K562 (cell line): ENCODE results near the gene DRG1. TPM values are rescaled to one million over a fixed set of nuclear protein-coding genes. Genes with fewer than 3 reads are reported as not detected.

Source experiments
- DDX20 ChIP-seq: fragments of 450-650 bp; IDR thresholded peaks from 2 replicates; pipeline ENCODE4 v1.6.1; 2016; ENCODE audit warnings: missing genetic modification characterization, low read depth, mild to moderate bottlenecking, missing compliant biosample characterization, moderate library complexity
- HEY1 ChIP-seq: fragments of 250-450 bp; sonication (Bioruptor Pico); IDR thresholded peaks from 2 replicates; pipeline ENCODE4 v1.5.0; 2020; ENCODE audit warnings: mild to moderate bottlenecking, moderate library complexity, borderline replicate concordance
- HINFP ChIP-seq: fragments of 450-650 bp; conservative IDR thresholded peaks from 2 replicates; pipeline ENCODE4 v1.6.1; 2016; ENCODE audit warnings: missing genetic modification characterization, low read depth, mild to moderate bottlenecking, control low read depth, missing compliant biosample characterization
- HIVEP1 ChIP-seq: fragments of 250-450 bp; sonication (Bioruptor Pico); IDR thresholded peaks from 2 replicates; pipeline ENCODE4 v1.4.0; 2020; ENCODE audit warnings: mild to moderate bottlenecking
- MCM5 ChIP-seq: fragments of 450-650 bp; IDR thresholded peaks from 2 replicates; pipeline ENCODE4 v1.6.1; 2016; ENCODE audit warnings: low read depth
- NR3C1 ChIP-seq: sonication (generic); formaldehyde crosslinking; IDR thresholded peaks from 2 replicates; pipeline ENCODE4 v1.8.1; 2022; ENCODE audit warnings: missing genetic modification reagents
- POLR2A ChIP-seq: fragments of 450-650 bp; conservative IDR thresholded peaks from 2 replicates; pipeline ENCODE4 v1.6.1; 2016
- POLR3G ChIP-seq: IDR thresholded peaks from 2 replicates; pipeline ENCODE4 v1.6.1; 2011; ENCODE audit not compliant: insufficient read length, insufficient replicate concordance; ENCODE audit errors: extremely low read depth
- PTBP1 ChIP-seq: fragments of 200-400 bp; formaldehyde crosslinking; IDR thresholded peaks from 2 replicates; pipeline ENCODE4 v1.6.1; 2017; ENCODE audit warnings: low read depth, low read length
- RAD51 ChIP-seq: fragments of 450-650 bp; IDR thresholded peaks from 2 replicates; pipeline ENCODE4 v1.7.1; 2016; ENCODE audit warnings: low read depth, mild to moderate bottlenecking, borderline replicate concordance
- RERE ChIP-seq: sonication (generic); formaldehyde crosslinking; IDR thresholded peaks from 2 replicates; pipeline ENCODE4 v1.8.0; 2023; ENCODE audit warnings: missing genetic modification reagents, mild to moderate bottlenecking, borderline replicate concordance
- SMARCA5 ChIP-seq: fragments of 450-650 bp; IDR thresholded peaks from 2 replicates; pipeline ENCODE4 v1.6.1; 2016
- SREBF2 ChIP-seq: sonication (generic); formaldehyde crosslinking; IDR thresholded peaks from 2 replicates; pipeline ENCODE4 v1.4.0; 2020; ENCODE audit warnings: mild to moderate bottlenecking, missing genetic modification reagents
- TFE3 ChIP-seq: fragments of 450-650 bp; formaldehyde crosslinking; IDR thresholded peaks from 2 replicates; pipeline ENCODE4 v1.4.0; 2020; ENCODE audit warnings: mild to moderate bottlenecking, mixed read lengths
- YY1 ChIP-seq, 3 experiments: IDR thresholded peaks; 2 replicates each; pipeline ENCODE4 v1.6.1; 2011; ENCODE audit warnings: low read length in 2 of 3, mild to moderate bottlenecking in 2 of 3, moderate library complexity in 2 of 3, borderline replicate concordance in 1 of 3, control low read depth in 1 of 3, low read depth in 1 of 3; ENCODE audit not compliant: insufficient read depth in 3 of 3, insufficient replicate concordance in 2 of 3, control insufficient read depth in 1 of 3, insufficient read length in 1 of 3; ENCODE audit errors: extremely low read depth in 1 of 3
- ZBTB2 ChIP-seq: fragments of 450-650 bp; IDR thresholded peaks from 2 replicates; pipeline ENCODE4 v1.6.1; 2016; ENCODE audit warnings: antibody characterized with exemption
- ZNF79 ChIP-seq: fragments of 250-450 bp; sonication (Bioruptor Pico); IDR thresholded peaks from 2 replicates; pipeline ENCODE4 v1.4.0; 2020; ENCODE audit warnings: low read depth, mild to moderate bottlenecking, moderate library complexity
- polyA plus RNA-seq, 8 experiments: library from polyadenylated mRNA; depleted of rRNA in 4 of 8; stranded (reverse) in 5 of 8; unstranded in 3 of 8; fragments of >200 nt; fragmentation: Nextera tagmentation in 2 of 8; fragmentation: Illumina TruSeq in 1 of 8; extraction: Ambion mirVana in 2 of 8; extraction: Trizol in 1 of 8; gene quantifications; 2 replicates each; pipeline versions ENCODE4 v1.2.1 to v1.2.3, GENCODE V29; 2011 to 2014; ENCODE audit warnings: inconsistent platforms in 1 of 8, missing spikeins in 1 of 8
- total RNA-seq, 7 experiments: library from RNA; depleted of rRNA in 6 of 7; stranded (reverse); fragments of >200 nt in 6 of 7; fragmentation: Illumina TruSeq in 2 of 7; extraction: Trizol in 2 of 7; gene quantifications; 2 replicates each; pipeline versions ENCODE4 v1.2.1 to v1.2.3, GENCODE V29; 2011 to 2021; ENCODE audit warnings: low replicate concordance in 1 of 7

The DRG1 gene
- total and polyA plus RNA-seq, 9 of the 15 experiments (the other 6 are each of a cell fraction or from before 2014, with no cell fraction given), result 76.4 to 211 (median 93.3) TPM

GRCh38 chr22:31399211-31400022 lies at the start of gene DRG1 (continued):
- TF ChIP-seq HINFP (tag) (no peak), HEY1 (no peak), RERE (no peak), ZNF79 (CRISPR knock-in tag) (no peak), YY1 (IDR thresholded peaks at IDR 0.05; ENCODE audit: borderline replicate concordance in 1 of 3, control insufficient read depth in 1 of 3, extremely low read depth in 1 of 3, insufficient read depth in 3 of 3, insufficient read length in 1 of 3, insufficient replicate concordance in 2 of 3, low read depth in 1 of 3, low read length in 2 of 3) (peak in 2 of 3 experiments; percentile 24 to 50), DDX20 (tag) (no peak), NR3C1 (no peak), HIVEP1 (CRISPR knock-in tag) (0 out of 2 replicates have a peak, but pooled peaks have one; percentile 64), TFE3 (CRISPR knock-in tag) (no peak), RAD51 (no peak), SREBF2 (CRISPR knock-in tag) (no peak), ZBTB2 (no peak), SMARCA5 (no peak), POLR2A (peak; percentile 96), PTBP1 (no peak), MCM5 (no peak), POLR3G (no peak)
